HUDEP-2 (cell line): ENCODE results near the gene NEUROD2.
A peak's percentile ranks its signal among the peaks of the same experiment; 100 is the strongest.

Source experiments
- DNase-seq, 76 experiments: peaks; one replicate each; lab custom pipeline; 2025; ENCODE audit not compliant: unreplicated experiment in 76 of 76; lab: John Stamatoyannopoulos, UW

The NEUROD2 gene

GRCh38 chr17:39621523-39622379 lies 14.0 kb upstream of the NEUROD2 start:
- DNase-seq = peak in 71 of 76 experiments; percentile 7 to 90 (median 70)

- no peak for DNase-seq
Observed at GRCh38 chr17:39619786-39620101, 12.0 kb upstream of the NEUROD2 start.

- no peak for DNase-seq
Observed at GRCh38 chr17:39618956-39619785, 11.5 kb upstream of the NEUROD2 start.

GRCh38 chr17:39618246-39618913 lies 10.7 kb upstream of the NEUROD2 start:
- peak in 2 of 76 experiments; percentile 16 to 45 for DNase-seq

- peak in 58 of 76 experiments; percentile 16 to 72 (median 49) for DNase-seq
Observed at GRCh38 chr17:39617446-39618245, 9.9 kb upstream of the NEUROD2 start.

GRCh38 chr17:39617100-39617445 lies 9.4 kb upstream of the NEUROD2 start:
- DNase-seq = peak in 1 of 76 experiments; percentile 27

GRCh38 chr17:39615434-39615833 lies 7.7 kb upstream of the NEUROD2 start:
- no peak for DNase-seq

- no peak for DNase-seq
Observed at GRCh38 chr17:39614545-39615157, 6.9 kb upstream of the NEUROD2 start.

GRCh38 chr17:39612935-39613464 lies 5.3 kb upstream of the NEUROD2 start:
- DNase-seq = no peak

- DNase-seq = no peak
Observed at GRCh38 chr17:39612291-39612894, 4.7 kb upstream of the NEUROD2 start.

- no peak for DNase-seq
Observed at GRCh38 chr17:39611401-39612112, 3.8 kb upstream of the NEUROD2 start.

GRCh38 chr17:39609416-39610025 lies 1.8 kb upstream of the NEUROD2 start:
- no peak for DNase-seq

GRCh38 chr17:39608142-39608981 lies 642 bp upstream of the NEUROD2 start:
- DNase-seq = peak in 1 of 76 experiments; percentile 30

GRCh38 chr17:39607057-39607850 lies 466 bp downstream of the NEUROD2 start:
- DNase-seq = no peak

- peak in 2 of 76 experiments; percentile 8 to 20 for DNase-seq
Observed at GRCh38 chr17:39606434-39607056, 1.2 kb downstream of the NEUROD2 start.
